Measurements from ENCODE around the gene FUT2.

DNA sequence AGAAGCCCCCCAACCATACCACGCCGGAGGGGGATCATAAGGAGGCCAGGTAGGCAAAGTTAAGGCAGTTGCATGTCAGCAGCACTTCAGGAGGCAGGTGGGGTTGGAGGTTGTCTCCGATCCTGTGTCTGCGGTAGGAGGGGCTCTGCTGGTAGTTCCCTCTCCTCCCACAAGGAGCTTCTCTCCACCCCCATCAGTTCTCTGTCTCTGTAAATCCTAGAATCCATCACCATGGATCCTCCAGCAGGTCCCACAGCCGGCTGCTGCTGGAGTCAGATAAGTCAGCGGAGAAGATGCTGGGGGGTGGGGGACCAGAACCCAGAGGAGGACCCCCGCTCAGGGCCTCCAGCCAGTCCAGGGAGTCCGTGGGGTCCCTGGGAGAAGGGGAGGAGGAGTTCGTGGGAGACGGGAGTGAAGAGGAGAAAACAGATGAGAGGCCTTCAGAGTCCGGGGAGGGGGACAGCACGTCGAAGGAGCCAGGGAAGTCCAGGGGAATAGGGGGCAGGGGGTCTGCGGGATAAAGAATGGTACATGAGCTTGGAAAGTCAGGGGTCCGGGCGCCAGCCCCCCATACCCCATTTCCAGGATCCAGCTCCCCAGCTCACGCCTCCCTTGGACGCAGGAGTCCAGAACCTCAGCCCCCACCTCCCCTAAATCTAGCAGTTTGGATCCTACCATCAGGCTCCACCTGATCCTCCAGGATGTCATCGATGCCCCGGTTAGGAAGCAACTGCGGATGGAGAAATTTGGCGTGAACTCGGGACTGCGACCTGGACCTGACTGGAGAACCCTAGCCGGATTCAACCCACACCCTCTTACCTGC is 17.5 kb downstream of the FUT2 start:
- TF ChIP-seq, protein P1, sequence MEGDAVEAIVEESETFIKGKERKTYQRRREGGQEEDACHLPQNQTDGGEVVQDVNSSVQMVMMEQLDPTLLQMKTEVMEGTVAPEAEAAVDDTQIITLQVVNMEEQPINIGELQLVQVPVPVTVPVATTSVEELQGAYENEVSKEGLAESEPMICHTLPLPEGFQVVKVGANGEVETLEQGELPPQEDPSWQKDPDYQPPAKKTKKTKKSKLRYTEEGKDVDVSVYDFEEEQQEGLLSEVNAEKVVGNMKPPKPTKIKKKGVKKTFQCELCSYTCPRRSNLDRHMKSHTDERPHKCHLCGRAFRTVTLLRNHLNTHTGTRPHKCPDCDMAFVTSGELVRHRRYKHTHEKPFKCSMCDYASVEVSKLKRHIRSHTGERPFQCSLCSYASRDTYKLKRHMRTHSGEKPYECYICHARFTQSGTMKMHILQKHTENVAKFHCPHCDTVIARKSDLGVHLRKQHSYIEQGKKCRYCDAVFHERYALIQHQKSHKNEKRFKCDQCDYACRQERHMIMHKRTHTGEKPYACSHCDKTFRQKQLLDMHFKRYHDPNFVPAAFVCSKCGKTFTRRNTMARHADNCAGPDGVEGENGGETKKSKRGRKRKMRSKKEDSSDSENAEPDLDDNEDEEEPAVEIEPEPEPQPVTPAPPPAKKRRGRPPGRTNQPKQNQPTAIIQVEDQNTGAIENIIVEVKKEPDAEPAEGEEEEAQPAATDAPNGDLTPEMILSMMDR (IDR thresholded peaks at IDR 0.05), result no peak
- no peak for TF ChIP-seq POLR2A (IDR thresholded peaks at IDR 0.05)
